HepG2 (cell line): ENCODE data around the gene ZKSCAN4. TPM values are rescaled to one million over a fixed set of nuclear protein-coding genes. Genes with fewer than 3 reads are reported as not detected.

ENCODE experiments used
- CCAR2 ChIP-seq: fragments of 200-400 bp; formaldehyde crosslinking; optimal IDR thresholded peaks from 2 replicates; pipeline ENCODE3; 2018; ENCODE audit warnings: low read depth, mild to moderate bottlenecking, low read length, moderate library complexity
- GATAD1 ChIP-seq: IDR thresholded peaks from 2 replicates; pipeline ENCODE4 v1.6.1; 2016; ENCODE audit warnings: missing genetic modification reagents, missing compliant biosample characterization
- IRX3 ChIP-seq: sonication (generic); formaldehyde crosslinking; IDR thresholded peaks from 2 replicates; pipeline ENCODE4 v1.8.1; 2023; ENCODE audit warnings: mild to moderate bottlenecking, low read depth, missing genetic modification reagents, borderline replicate concordance
- KAT7 ChIP-seq: IDR thresholded peaks from 2 replicates; pipeline ENCODE4 v1.6.1; 2018; ENCODE audit warnings: borderline replicate concordance, missing compliant biosample characterization
- KDM2A ChIP-seq: sonication (generic); formaldehyde crosslinking; IDR thresholded peaks from 2 replicates; pipeline ENCODE4 v1.4.0; 2020; ENCODE audit warnings: low read depth, missing genetic modification reagents, borderline replicate concordance
- PAWR ChIP-seq: sonication (generic); formaldehyde crosslinking; IDR thresholded peaks from 2 replicates; pipeline ENCODE4 v1.4.0; 2020; ENCODE audit warnings: missing genetic modification reagents, mild to moderate bottlenecking, borderline replicate concordance
- PHF20 ChIP-seq: sonication (generic); formaldehyde crosslinking; IDR thresholded peaks from 2 replicates; pipeline ENCODE4 v1.5.0; 2020; ENCODE audit warnings: mild to moderate bottlenecking, missing genetic modification reagents
- SIX4 ChIP-seq: sonication (generic); formaldehyde crosslinking; IDR thresholded peaks from 2 replicates; pipeline ENCODE4 v1.4.0; 2020; ENCODE audit warnings: missing genetic modification reagents
- TMF1 ChIP-seq: sonication (generic); formaldehyde crosslinking; IDR thresholded peaks from 2 replicates; pipeline ENCODE4 v1.8.1; 2022; ENCODE audit warnings: low read depth, missing genetic modification reagents
- ZBTB1 ChIP-seq: sonication (generic); formaldehyde crosslinking; IDR thresholded peaks from 2 replicates; pipeline ENCODE4 v1.4.0; 2020; ENCODE audit warnings: missing genetic modification reagents, borderline replicate concordance
- ZBTB21 ChIP-seq: sonication (generic); formaldehyde crosslinking; IDR thresholded peaks from 2 replicates; pipeline ENCODE4 v1.4.0; 2020; ENCODE audit warnings: missing genetic modification reagents
- ZNF263 ChIP-seq: sonication (generic); formaldehyde crosslinking; IDR thresholded peaks from 2 replicates; pipeline ENCODE4 v1.4.0; 2020; ENCODE audit warnings: missing genetic modification reagents
- ZNF326 ChIP-seq: sonication (generic); formaldehyde crosslinking; IDR thresholded peaks from 2 replicates; pipeline ENCODE4 v1.4.0; 2020; ENCODE audit warnings: missing genetic modification reagents, borderline replicate concordance
- ZNF510 ChIP-seq: sonication (generic); formaldehyde crosslinking; IDR thresholded peaks from 2 replicates; pipeline ENCODE4 v1.4.0; 2020; ENCODE audit warnings: low read depth, mild to moderate bottlenecking, missing genetic modification reagents
- ZNF605 ChIP-seq: sonication (generic); formaldehyde crosslinking; IDR thresholded peaks from 2 replicates; pipeline ENCODE4 v1.8.0; 2022; ENCODE audit warnings: mild to moderate bottlenecking, missing genetic modification reagents
- ZNF7 ChIP-seq: IDR thresholded peaks from 2 replicates; pipeline ENCODE4 v1.6.1; 2016; ENCODE audit warnings: missing biosample characterization, missing genetic modification reagents
- ZSCAN25 ChIP-seq: sonication (generic); formaldehyde crosslinking; IDR thresholded peaks from 2 replicates; pipeline ENCODE4 v1.8.0; 2022; ENCODE audit warnings: mild to moderate bottlenecking, missing genetic modification reagents
- polyA plus RNA-seq, 8 experiments: library from polyadenylated mRNA; depleted of rRNA in 3 of 8; stranded (reverse) in 7 of 8; unstranded in 1 of 8; fragments of >200 nt; fragmentation: Illumina TruSeq in 4 of 8; extraction: Trizol in 4 of 8; gene quantifications; 2 replicates each; pipeline versions ENCODE4 v1.2.1 to v1.2.3, GENCODE V29; 2011 to 2016; ENCODE audit warnings: low read depth in 4 of 8, missing spikeins in 1 of 8, mixed read lengths in 1 of 8; ENCODE audit not compliant: insufficient read depth in 1 of 8
- total RNA-seq, 5 experiments: library from RNA; depleted of rRNA; stranded (reverse); fragments of >200 nt; fragmentation: Illumina TruSeq; extraction: Trizol; gene quantifications; 2 replicates each; pipeline ENCODE4 v1.2.3, GENCODE V29; 2016; ENCODE audit warnings: low read depth in 1 of 5
- TF ChIP-seq, protein P1 (sequence below): sonication (generic); formaldehyde crosslinking; IDR thresholded peaks from 2 replicates; pipeline ENCODE4 v1.5.1; 2020; ENCODE audit warnings: missing genetic modification reagents, mild to moderate bottlenecking, borderline replicate concordance
- TF ChIP-seq, protein P2 (sequence below): sonication (generic); formaldehyde crosslinking; conservative IDR thresholded peaks from 2 replicates; pipeline ENCODE4 v1.8.0; 2022; ENCODE audit warnings: missing genetic modification reagents
- TF ChIP-seq, protein P3 (sequence below): sonication (generic); formaldehyde crosslinking; IDR thresholded peaks from 2 replicates; pipeline ENCODE4 v1.9.0; 2021; ENCODE audit warnings: missing genetic modification reagents, borderline replicate concordance
- TF ChIP-seq, protein P4 (sequence below): IDR thresholded peaks from 2 replicates; pipeline ENCODE4 v1.6.1; 2016; ENCODE audit warnings: missing compliant biosample characterization, missing genetic modification reagents, borderline replicate concordance

ZKSCAN4 gene
- total and polyA plus RNA-seq, 2 of the 13 experiments (the other 11 are each of a cell fraction or from before 2014, with no cell fraction given) = 2.9 to 7.8 TPM

DNA sequence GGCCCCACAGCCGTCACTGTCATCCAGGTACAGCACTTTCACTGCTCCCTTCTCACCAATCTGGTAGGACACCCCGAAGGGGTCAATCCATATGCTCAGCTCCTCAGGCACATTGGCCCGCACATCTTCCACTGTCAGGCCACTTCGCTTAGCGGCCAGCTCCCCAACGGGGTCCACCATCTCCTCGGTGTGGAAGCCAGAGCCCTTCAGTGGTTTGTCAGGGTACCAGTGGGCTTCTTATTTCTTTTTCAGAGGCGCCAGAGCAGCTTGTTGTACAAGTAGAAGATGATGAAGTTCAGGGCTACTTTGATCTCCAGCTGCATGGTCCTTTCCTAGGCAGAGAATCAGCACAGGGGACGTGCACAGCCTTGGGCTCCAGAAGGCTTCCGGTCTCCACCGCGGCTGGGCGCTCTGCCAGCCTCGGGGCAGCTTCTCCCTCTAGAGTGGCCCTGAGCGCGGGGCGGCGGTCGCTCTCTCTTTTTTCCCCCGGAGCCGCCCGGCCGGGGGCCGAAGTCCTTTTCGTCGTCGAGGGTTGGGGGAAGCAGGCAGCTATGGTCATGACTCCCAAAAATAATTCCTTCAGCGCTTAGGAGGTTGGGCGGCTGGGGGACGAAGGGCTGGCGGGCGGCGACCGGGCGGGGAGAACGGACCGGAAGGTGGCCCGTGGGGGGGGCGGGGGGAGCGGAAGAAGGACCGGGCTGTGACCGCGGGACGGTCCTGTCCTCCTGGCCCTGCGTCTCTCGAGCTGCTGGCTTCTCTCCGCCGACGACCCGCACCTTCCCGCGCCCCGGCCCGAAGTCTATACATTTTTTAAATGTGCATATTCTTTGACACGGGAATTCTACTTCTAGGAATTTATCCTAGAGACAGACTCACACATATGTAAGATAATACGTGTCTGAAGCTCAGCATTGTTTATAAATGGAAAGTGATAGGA, 33.5 kb downstream of the ZKSCAN4 start (continued):
- TF ChIP-seq, protein P1, sequence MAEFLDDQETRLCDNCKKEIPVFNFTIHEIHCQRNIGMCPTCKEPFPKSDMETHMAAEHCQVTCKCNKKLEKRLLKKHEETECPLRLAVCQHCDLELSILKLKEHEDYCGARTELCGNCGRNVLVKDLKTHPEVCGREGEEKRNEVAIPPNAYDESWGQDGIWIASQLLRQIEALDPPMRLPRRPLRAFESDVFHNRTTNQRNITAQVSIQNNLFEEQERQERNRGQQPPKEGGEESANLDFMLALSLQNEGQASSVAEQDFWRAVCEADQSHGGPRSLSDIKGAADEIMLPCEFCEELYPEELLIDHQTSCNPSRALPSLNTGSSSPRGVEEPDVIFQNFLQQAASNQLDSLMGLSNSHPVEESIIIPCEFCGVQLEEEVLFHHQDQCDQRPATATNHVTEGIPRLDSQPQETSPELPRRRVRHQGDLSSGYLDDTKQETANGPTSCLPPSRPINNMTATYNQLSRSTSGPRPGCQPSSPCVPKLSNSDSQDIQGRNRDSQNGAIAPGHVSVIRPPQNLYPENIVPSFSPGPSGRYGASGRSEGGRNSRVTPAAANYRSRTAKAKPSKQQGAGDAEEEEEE = no peak; the same call in 1 of the 2 replicates
- TF ChIP-seq CCAR2 (no peak), SIX4 (CRISPR knock-in tag) (no peak), PHF20 (peak; percentile 80; the same call in 1 of the 2 replicates), ZNF326 (CRISPR knock-in tag) (no peak), KAT7 (CRISPR knock-in tag) (no peak), TMF1 (CRISPR knock-in tag) (peak; percentile 74; the same call in 1 of the 2 replicates), ZNF510 (peak; percentile 84; the same call in 1 of the 2 replicates), PAWR (CRISPR knock-in tag) (no peak), ZNF605 (CRISPR knock-in tag) (peak; percentile 57; the same call in 1 of the 2 replicates), KDM2A (CRISPR knock-in tag) (peak; percentile 74), ZBTB21 (CRISPR knock-in tag) (no peak), GATAD1 (CRISPR knock-in tag) (peak; percentile 78), ZSCAN25 (CRISPR knock-in tag) (no peak), ZNF263 (peak; percentile 65), ZBTB1 (CRISPR knock-in tag) (no peak), ZNF7 (CRISPR knock-in tag) (peak; percentile 21; the same call in 1 of the 2 replicates), IRX3 (no peak)
- TF ChIP-seq, protein P2, sequence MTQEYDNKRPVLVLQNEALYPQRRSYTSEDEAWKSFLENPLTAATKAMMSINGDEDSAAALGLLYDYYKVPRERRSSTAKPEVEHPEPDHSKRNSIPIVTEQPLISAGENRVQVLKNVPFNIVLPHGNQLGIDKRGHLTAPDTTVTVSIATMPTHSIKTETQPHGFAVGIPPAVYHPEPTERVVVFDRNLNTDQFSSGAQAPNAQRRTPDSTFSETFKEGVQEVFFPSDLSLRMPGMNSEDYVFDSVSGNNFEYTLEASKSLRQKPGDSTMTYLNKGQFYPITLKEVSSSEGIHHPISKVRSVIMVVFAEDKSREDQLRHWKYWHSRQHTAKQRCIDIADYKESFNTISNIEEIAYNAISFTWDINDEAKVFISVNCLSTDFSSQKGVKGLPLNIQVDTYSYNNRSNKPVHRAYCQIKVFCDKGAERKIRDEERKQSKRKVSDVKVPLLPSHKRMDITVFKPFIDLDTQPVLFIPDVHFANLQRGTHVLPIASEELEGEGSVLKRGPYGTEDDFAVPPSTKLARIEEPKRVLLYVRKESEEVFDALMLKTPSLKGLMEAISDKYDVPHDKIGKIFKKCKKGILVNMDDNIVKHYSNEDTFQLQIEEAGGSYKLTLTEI (CRISPR knock-in tag) = no peak
- TF ChIP-seq, protein P3, sequence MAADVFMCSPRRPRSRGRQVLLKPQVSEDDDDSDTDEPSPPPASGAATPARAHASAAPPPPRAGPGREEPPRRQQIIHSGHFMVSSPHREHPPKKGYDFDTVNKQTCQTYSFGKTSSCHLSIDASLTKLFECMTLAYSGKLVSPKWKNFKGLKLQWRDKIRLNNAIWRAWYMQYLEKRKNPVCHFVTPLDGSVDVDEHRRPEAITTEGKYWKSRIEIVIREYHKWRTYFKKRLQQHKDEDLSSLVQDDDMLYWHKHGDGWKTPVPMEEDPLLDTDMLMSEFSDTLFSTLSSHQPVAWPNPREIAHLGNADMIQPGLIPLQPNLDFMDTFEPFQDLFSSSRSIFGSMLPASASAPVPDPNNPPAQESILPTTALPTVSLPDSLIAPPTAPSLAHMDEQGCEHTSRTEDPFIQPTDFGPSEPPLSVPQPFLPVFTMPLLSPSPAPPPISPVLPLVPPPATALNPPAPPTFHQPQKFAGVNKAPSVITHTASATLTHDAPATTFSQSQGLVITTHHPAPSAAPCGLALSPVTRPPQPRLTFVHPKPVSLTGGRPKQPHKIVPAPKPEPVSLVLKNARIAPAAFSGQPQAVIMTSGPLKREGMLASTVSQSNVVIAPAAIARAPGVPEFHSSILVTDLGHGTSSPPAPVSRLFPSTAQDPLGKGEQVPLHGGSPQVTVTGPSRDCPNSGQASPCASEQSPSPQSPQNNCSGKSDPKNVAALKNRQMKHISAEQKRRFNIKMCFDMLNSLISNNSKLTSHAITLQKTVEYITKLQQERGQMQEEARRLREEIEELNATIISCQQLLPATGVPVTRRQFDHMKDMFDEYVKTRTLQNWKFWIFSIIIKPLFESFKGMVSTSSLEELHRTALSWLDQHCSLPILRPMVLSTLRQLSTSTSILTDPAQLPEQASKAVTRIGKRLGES = no peak; the same call in 1 of the 2 replicates
- TF ChIP-seq, protein P4, sequence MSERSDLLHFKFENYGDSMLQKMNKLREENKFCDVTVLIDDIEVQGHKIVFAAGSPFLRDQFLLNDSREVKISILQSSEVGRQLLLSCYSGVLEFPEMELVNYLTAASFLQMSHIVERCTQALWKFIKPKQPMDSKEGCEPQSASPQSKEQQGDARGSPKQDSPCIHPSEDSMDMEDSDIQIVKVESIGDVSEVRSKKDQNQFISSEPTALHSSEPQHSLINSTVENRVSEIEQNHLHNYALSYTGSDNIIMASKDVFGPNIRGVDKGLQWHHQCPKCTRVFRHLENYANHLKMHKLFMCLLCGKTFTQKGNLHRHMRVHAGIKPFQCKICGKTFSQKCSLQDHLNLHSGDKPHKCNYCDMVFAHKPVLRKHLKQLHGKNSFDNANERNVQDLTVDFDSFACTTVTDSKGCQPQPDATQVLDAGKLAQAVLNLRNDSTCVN (CRISPR knock-in tag) = peak; percentile 96
